ENCODE results near the gene C6orf141. TPM values are rescaled to one million over a fixed set of nuclear protein-coding genes. Genes with fewer than 3 reads are reported as not detected.

C6orf141 gene
- total and polyA plus RNA-seq, 2 of the 8 experiments (the other 6 are each of a cell fraction or from before 2014, with no cell fraction given): 7.6 to 16.1 TPM

DNA sequence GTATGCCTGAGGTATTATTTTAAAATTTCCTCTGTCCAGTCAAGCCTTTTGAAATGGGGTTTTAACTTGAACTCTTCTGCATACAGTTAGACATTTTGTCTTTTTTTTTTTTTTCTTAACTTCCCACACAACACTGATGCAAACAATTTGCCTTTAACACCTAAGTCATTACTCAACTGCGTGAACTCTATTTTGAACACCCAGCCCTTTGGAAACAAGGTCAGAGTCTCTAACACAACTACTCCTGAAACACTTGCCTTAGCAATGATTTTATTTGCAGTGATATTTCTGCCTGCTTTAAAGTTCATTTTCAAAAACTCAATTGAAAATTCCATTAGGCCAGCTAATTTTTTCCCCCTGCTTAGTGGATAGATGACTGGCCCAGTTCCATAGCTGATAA, 26.6 kb upstream of the C6orf141 start:
- Histone ChIP-seq H2BK5ac (ENCODE audit: low read depth, low read length) (no peak overlapping the region), H3K4ac (replicated peaks; ENCODE audit: insufficient read length, low read depth, low read length) (no peak overlapping the region), H3K27ac (ENCODE audit: low read depth, low read length) (no peak overlapping the region), H3K4me2 (ENCODE audit: insufficient read depth in 1 of 2, low read depth in 2 of 2, low read length in 2 of 2) (no peak overlapping the region), H3K79me2 (ENCODE audit: control insufficient read depth in 1 of 2, insufficient read depth in 2 of 2, low read length in 2 of 2) (no peaks in the 10 kb centered on the region), H3K23me2 (ENCODE audit: low read depth, low read length) (no peaks in the 10 kb centered on the region), H2BK20ac (ENCODE audit: low read length) (no peak overlapping the region), H3K36me3 (ENCODE audit: control insufficient read depth in 2 of 4, insufficient read depth in 4 of 4, low read length in 3 of 4) (no peaks in the 10 kb centered on the region), H3K18ac (ENCODE audit: extremely low read depth, low read length) (no peak overlapping the region), H3K4me1 (replicated peaks in 1 of 4; ENCODE audit: control insufficient read depth in 3 of 4, insufficient read depth in 4 of 4, low read length in 3 of 4) (peaks cover 0 to 7% (median 2%) of the 10 kb centered on the region in 4 experiments; a peak in 2 of 7 replicates), H4K20me1 (replicated peaks in 1 of 2; ENCODE audit: control insufficient read depth in 1 of 2, insufficient read depth in 2 of 2, low read length in 2 of 2) (no peaks in the 10 kb centered on the region), H3K14ac (ENCODE audit: insufficient read length) (no peak overlapping the region), H3K4me3 (ENCODE audit: extremely low read depth in 1 of 4, insufficient read depth in 2 of 4, low read depth in 3 of 4, low read length in 4 of 4) (no peak overlapping the region), H3K56ac (replicated peaks; ENCODE audit: insufficient read length, low read depth, low read length) (no peak overlapping the region), H2BK120ac (replicated peaks; ENCODE audit: low read depth, low read length) (no peak overlapping the region), H2BK15ac (ENCODE audit: low read length) (no peak overlapping the region), H3K9me3 (ENCODE audit: insufficient read depth in 2 of 2, low read depth in 1 of 2, low read length in 1 of 2) (no peaks in the 10 kb centered on the region), H2AFZ (ENCODE audit: low read length) (no peak overlapping the region), H3K27me3 (replicated peaks in 1 of 4; ENCODE audit: control insufficient read depth in 3 of 4, extremely low read depth in 1 of 4, insufficient read depth in 3 of 4, low read length in 3 of 4) (no peaks in the 10 kb centered on the region), H2AK5ac (ENCODE audit: low read depth, low read length) (no peak overlapping the region), H4K91ac (replicated peaks; ENCODE audit: insufficient read length, low read length) (no peak overlapping the region), H3K23ac (ENCODE audit: insufficient read length) (no peak overlapping the region), H2BK12ac (ENCODE audit: low read depth, low read length) (no peak overlapping the region), H4K5ac (ENCODE audit: insufficient read length, low read depth, low read length) (no peak overlapping the region), H3K79me1 (ENCODE audit: low read depth, low read length) (no peaks in the 10 kb centered on the region), H3K9ac (replicated peaks in 1 of 4; ENCODE audit: extremely low read depth in 1 of 4, low read depth in 3 of 4, low read length in 3 of 4) (no peak overlapping the region), H4K8ac (ENCODE audit: extremely low read depth, insufficient read depth, low read length) (no peak overlapping the region)
- ChIA-PET POLR2A (ENCODE audit: partially characterized antibody) (no interaction called here), CTCF (ENCODE audit: partially characterized antibody) (interaction anchor here (0.9 to 1.9 kb wide), 2 partner anchors 8 to 83 kb away, joined by 3 to 9 read pairs; no protein-coding TSS in a partner anchor)
- FAIRE-seq (no peak), DNase-seq (ENCODE audit: low read depth in 1 of 2, low spot score in 2 of 2) (no peak)
- 100% methylated on average over 1 of the region's 1 CpG; no CpG with 5 or more reads in 1 of the 2 experiments for WGBS, 2 experiments (ENCODE audit: extremely low coverage in 1 of 2, insufficient coverage in 1 of 2, insufficient read length in 1 of 2, insufficient replicate concordance in 2 of 2, low coverage in 1 of 2, low lambda C conversion rate in 2 of 2, missing lambda C conversion rate in 1 of 2)
- TF ChIP-seq CREB1 (IDR thresholded peaks at IDR 0.05): no peak
- no peak for TF ChIP-seq CBX8 (IDR thresholded peaks at IDR 0.05; ENCODE audit: borderline replicate concordance, low read depth, low read length)
- no peak for TF ChIP-seq EZH2 (IDR thresholded peaks at IDR 0.05; ENCODE audit: low read depth, low read length, severe bottlenecking)
- no peak for TF ChIP-seq CTBP2 (IDR thresholded peaks at IDR 0.05; ENCODE audit: borderline replicate concordance, insufficient read depth, insufficient read length, low read length)
- TF ChIP-seq, protein P1, sequence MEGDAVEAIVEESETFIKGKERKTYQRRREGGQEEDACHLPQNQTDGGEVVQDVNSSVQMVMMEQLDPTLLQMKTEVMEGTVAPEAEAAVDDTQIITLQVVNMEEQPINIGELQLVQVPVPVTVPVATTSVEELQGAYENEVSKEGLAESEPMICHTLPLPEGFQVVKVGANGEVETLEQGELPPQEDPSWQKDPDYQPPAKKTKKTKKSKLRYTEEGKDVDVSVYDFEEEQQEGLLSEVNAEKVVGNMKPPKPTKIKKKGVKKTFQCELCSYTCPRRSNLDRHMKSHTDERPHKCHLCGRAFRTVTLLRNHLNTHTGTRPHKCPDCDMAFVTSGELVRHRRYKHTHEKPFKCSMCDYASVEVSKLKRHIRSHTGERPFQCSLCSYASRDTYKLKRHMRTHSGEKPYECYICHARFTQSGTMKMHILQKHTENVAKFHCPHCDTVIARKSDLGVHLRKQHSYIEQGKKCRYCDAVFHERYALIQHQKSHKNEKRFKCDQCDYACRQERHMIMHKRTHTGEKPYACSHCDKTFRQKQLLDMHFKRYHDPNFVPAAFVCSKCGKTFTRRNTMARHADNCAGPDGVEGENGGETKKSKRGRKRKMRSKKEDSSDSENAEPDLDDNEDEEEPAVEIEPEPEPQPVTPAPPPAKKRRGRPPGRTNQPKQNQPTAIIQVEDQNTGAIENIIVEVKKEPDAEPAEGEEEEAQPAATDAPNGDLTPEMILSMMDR (IDR thresholded peaks at IDR 0.05; ENCODE audit: control extremely low read depth in 1 of 3, insufficient read depth in 1 of 3, low read depth in 1 of 3, low read length in 3 of 3): no peak
- no peak for TF ChIP-seq POLR2AphosphoS5 (IDR thresholded peaks at IDR 0.05; ENCODE audit: low read depth, low read length)
- no peak for TF ChIP-seq PHF8 (conservative IDR thresholded peaks at IDR 0.05; ENCODE audit: low read depth, low read length)
- TF ChIP-seq RNF2 (IDR thresholded peaks at IDR 0.05; ENCODE audit: borderline replicate concordance, low read depth, low read length, missing control alignments, poor library complexity, severe bottlenecking): no peak
- no peak for TF ChIP-seq GABPA (IDR thresholded peaks at IDR 0.05; ENCODE audit: borderline replicate concordance, insufficient read depth, low read length)
